ENCODE measurements around the gene EHD1. TPM values are rescaled to one million over a fixed set of nuclear protein-coding genes. Genes with fewer than 3 reads are reported as not detected.

EHD1 gene
- total RNA-seq, 1 donor from 2014 or later: 181 TPM

DNA sequence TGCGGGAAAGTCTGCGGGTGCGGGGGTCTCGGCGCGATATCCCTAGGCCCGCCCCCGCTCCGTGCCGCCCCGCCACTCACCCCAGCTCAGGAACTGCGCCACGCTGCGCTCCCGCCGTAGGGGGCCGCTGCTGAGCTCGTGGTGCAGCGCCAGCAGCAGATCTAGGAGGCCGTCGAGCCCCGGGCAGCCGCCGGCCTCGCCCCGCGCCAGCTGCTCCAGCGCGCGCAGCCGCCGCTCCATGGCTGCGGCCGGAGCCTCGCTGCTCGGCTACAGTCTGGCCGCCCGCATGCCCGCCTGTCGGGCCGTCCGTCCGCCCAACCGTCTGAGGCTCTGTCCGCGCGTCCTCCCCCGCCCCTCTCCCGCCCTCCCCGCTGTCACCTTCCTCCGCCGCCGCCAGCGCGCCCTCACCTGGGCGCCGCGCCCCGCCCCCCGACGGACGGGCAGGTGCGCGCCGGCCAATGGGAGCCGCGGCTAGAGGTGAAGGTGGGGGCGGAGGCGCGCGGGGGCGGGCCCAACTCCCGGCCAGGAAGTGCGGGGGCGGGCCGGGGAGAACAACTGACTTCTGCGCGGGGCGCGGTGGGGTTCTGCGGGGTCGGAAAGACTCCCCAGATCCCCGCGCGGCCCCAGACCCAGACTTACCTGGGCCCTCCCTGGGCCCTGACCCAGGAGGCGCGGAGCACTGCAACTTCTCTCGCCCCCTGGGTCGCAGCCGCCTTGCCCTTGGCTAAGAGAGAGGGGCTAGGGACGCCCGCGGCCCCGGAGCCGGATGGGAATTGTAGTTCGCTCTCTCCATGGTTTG lies 33.9 kb downstream of the EHD1 start, which contains the start of gene CDC42BPG:
TSS of gene CDC42BPG (minus strand) at position 324 of the 799 bp plus-strand sequence. CDS start at position 240, 84 bp downstream.
- no peak for DNase-seq (ENCODE audit: low read depth)

DNA sequence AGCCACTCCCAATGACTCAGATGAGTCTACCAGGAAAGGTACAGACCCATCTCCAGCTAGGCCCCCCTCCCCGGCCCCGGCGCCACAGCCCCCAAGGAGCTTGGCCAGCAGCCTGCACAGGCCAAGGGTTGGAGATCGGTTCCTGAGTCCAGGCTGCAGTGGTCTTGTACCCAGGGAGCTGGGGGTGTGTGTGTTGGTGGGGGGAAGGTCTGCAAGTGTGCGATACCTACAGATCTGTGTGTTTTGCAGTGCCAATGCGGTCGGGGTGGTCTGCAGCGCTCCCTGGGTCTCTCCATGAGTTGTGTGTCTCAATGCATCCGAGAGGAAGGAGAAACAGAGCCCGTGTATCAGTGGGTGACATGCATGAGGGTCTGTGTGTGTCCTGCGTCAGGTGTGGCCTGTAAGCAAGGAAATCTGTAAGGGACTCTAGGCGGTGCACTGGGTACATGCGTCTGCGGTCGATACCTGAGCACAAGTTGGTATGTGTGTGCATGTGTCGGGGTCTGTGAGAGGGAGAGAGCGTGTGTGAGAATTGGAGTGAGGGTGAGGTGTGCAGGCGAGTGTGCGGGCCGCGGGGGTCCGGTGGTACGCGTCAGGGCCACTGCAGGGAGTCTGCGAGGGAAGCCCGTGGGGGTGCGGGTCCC lies 34.6 kb downstream of the EHD1 start:
- no peak for DNase-seq (ENCODE audit: low read depth)

- peak; percentile 49 for DNase-seq (ENCODE audit: low read depth)
Measured at GRCh38 chr11:64842851-64843685, 35.4 kb downstream of the EHD1 start.

- no peak for DNase-seq (ENCODE audit: low read depth)
Measured at GRCh38 chr11:64842366-64842759, 36.1 kb downstream of the EHD1 start.

GRCh38 chr11:64841592-64842365 lies 36.6 kb downstream of the EHD1 start:
- no peak for DNase-seq (ENCODE audit: low read depth)

- DNase-seq (ENCODE audit: low read depth): no peak
Measured at GRCh38 chr11:64839887-64840782, 38.3 kb downstream of the EHD1 start.

GRCh38 chr11:64839335-64839734 lies 39.1 kb downstream of the EHD1 start:
- DNase-seq (ENCODE audit: low read depth): no peak

- no peak for DNase-seq (ENCODE audit: low read depth)
Measured at GRCh38 chr11:64838600-64839334, 39.7 kb downstream of the EHD1 start.

DNA sequence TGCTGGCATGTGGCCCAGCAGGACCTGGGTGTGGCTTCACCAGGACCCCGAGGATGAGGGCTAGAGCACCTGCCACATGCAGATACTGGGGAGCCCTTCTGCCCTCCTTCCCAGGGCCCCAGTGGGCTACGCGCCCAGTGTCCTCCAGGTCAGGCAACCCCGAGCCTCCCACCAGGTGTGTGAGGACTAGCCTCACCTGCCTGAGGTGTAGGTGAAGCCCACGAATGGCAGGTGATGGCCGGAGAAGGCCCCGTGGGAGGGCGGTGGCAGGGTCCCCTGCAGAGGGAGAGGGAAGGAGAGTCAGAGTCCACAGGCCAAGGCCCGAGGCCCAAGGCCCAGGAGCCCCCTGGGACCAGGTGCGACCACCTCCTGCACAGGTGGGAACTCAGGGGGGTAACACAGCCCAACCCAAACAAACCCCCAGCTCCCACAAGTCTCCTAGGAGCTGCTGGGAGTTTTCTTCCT lies 40.5 kb downstream of the EHD1 start:
- DNase-seq (ENCODE audit: low read depth): no peak

- DNase-seq (ENCODE audit: low read depth): no peak
Measured at GRCh38 chr11:64836448-64837072, 41.9 kb downstream of the EHD1 start.

GRCh38 chr11:64835616-64836447 lies 42.6 kb downstream of the EHD1 start:
- no peak for DNase-seq (ENCODE audit: low read depth)

DNA sequence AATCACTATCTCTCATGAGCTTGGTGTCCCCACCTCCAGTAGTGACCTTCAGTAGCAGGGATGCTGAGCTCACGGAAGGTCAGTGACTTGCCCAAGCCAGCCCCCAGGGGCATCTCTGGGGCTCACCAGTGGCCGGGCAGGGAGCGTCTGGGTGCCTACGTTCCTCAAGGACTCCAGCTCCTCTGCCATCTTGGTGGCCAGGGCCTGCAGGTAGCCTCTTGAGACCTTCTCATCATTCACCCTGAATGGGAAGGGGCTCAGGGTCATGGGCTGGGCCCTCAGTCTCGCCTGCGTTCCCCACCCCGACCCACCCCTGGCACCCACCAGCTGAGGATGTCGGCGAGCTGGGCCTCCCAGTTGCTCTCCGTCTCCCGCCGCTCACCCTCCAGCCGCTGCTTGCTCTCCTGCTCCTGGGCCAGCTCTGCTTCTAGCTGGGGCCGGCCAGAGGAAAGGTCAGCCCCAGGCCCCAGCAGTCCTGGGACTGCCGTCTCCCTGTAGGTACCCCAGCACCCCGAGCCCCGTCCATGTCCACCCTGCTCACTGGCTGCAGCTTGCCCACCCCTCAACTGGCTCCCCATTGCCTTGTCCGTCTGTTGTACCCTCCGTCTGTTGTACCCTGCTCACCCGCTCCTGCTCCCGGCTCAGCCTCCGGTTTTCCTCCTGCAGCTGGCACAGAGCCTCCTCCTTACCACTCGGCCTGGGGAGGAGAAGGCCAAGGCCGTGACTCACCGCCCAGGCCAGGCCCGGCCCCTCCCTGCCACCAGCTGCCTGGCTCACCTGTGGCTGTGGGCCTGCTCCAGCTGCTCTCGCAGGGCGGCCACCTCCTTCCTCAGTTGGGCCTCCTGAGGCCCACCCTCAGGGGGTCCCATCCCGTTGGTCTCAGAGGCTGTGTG lies 43.5 kb downstream of the EHD1 start:
- peak; percentile 63 for DNase-seq (ENCODE audit: low read depth)

DNA sequence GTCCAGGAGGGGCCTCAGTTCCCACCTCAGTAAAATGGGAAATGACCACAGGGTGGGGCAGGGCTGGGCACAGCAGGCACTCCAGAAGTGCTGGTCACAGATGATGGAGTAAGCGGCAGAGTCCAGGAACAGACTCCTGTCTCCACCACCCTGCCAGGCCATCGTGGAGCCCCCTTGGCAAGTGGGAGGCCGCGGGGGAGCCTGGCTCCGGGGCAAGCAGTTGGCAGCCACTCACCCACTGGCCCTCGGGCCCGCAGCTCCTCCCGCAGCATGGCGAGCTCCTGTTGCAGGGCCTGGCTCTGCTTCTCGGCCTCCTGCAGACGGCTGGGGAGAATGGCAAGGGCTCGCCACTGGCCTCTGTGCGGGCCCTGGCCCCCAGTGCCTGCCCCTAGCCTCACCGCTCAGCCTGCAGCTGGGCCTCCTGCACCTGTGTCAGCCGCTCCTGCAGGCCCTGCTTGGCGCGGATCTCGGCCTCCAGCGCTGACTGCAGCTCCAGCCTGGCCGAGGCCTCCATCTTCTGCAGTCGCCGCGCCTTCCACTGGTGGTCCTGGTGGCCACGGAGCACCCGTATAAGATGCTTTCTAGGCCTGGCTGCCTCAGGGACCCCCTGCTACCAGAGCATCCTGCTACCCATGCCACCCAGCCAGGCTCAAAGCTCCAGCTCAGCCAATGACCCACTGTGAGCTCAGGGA lies 44.2 kb downstream of the EHD1 start:
- DNase-seq (ENCODE audit: low read depth): no peak

- no peak for DNase-seq (ENCODE audit: low read depth)
Measured at GRCh38 chr11:64833509-64833908, 44.9 kb downstream of the EHD1 start.

- DNase-seq (ENCODE audit: low read depth): no peak
Measured at GRCh38 chr11:64833198-64833502, 45.3 kb downstream of the EHD1 start.

DNA sequence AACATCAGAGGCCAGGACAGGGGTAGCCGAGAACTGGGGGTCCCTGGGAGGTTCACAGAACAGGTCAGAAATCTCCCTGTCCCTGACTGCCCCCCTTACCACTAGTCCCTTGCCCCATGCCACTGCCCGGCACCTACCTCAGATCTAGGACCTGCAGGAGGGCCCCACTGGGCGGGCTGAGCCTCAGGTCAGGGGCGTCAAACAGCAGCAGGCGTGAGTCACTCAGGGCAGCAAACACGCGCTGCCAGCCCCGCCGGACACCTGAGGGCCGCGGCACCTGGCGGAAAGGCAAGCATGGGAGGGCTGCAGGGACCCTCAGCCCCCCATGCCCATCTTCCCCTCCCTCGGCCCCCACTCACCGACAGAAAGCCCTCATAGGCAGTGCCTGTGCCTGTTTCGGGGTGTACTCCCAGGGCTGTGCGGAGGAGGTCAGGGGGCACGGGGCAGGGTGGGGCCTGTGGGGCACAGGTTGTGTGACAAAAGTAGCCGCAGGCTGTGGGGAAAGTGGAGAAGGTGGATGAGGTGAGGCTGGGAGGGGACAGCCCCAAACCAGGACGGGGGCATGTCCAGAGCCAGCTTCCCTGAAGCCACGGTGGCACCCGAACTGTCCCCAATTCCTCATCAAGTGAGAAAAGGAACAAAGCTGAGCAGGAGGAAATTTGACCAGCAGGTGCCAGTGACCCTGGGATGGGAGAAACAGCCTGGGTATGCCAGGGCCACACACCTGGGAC lies 45.8 kb downstream of the EHD1 start:
- no peak for DNase-seq (ENCODE audit: low read depth)
